GM12801 (cell line): ENCODE data around the gene RIOK1.

Experiments
- CTCF ChIP-seq: IDR thresholded peaks from one replicate; pipeline ENCODE4 v1.5.1; 2011; ENCODE audit warnings: control low read depth; ENCODE audit not compliant: insufficient read length; ENCODE audit errors: extremely low read depth

Gene RIOK1

GRCh38 chr6:7378740-7379139 lies 10.9 kb upstream of the RIOK1 start:
- TF ChIP-seq CTCF = no peak

GRCh38 chr6:7381092-7381491 lies 8.5 kb upstream of the RIOK1 start:
- TF ChIP-seq CTCF = no peak

GRCh38 chr6:7389162-7389450 lies 502 bp upstream of the RIOK1 start:
- no peak for TF ChIP-seq CTCF

- no peak for TF ChIP-seq CTCF
These were observed 744 bp downstream of the RIOK1 start for GRCh38 chr6:7390226-7390878.

- no peak for TF ChIP-seq CTCF
These were observed 1.5 kb downstream of the RIOK1 start for GRCh38 chr6:7391151-7391550.

- TF ChIP-seq CTCF = no peak
These were observed 2.8 kb downstream of the RIOK1 start for GRCh38 chr6:7392402-7392801.

- no peak for TF ChIP-seq CTCF
These were observed 11.5 kb downstream of the RIOK1 start for GRCh38 chr6:7401075-7401474.

GRCh38 chr6:7402716-7403115 lies 13.1 kb downstream of the RIOK1 start:
- no peak for TF ChIP-seq CTCF
